Measurements from ENCODE around the gene OXCT2.

The OXCT2 gene

GRCh38 chr1:39720094-39720999 is 50.8 kb downstream of the OXCT2 start:
- Histone ChIP-seq H3F3A (ENCODE audit: insufficient read depth, low read length) (peaks cover 5% of the 10 kb centered on the region; the same call in 1 of the 2 replicates), H3K27me3 (replicated peaks; ENCODE audit: insufficient read depth, low read length) (no peaks in the 10 kb centered on the region), H3K27ac (ENCODE audit: low read length) (peak overlapping the region; percentile 41; the same call in 1 of the 2 replicates), H3K4me2 (ENCODE audit: low read depth, low read length) (peak overlapping the region; percentile 46), H3K4me1 (ENCODE audit: low read length) (peaks cover 5% of the 10 kb centered on the region; the same call in 1 of the 2 replicates), H3K4me3 (ENCODE audit: low read length) (peak overlapping the region; percentile 4; the same call in 1 of the 2 replicates), H3K9ac (ENCODE audit: low read length) (0 out of 2 replicates have a peak overlapping the region, but pooled peaks have one; percentile 13), H4K20me1 (ENCODE audit: insufficient read depth, low read length) (no peaks in the 10 kb centered on the region), H3K9me2 (replicated peaks; ENCODE audit: insufficient read depth, low read length) (no peaks in the 10 kb centered on the region), H3K9me3 (replicated peaks; ENCODE audit: insufficient read depth, low read length) (no peaks in the 10 kb centered on the region), H2AFZ (ENCODE audit: low read length) (peak overlapping the region; percentile 36), H3K36me3 (replicated peaks; ENCODE audit: insufficient read depth, low read length) (no peaks in the 10 kb centered on the region), H3K79me2 (ENCODE audit: low read length) (no peaks in the 10 kb centered on the region)
- TF ChIP-seq EZH2phosphoT487 (IDR thresholded peaks at IDR 0.05; ENCODE audit: low read length) (no peak), CTCF (IDR thresholded peaks at IDR 0.05; ENCODE audit: low read length) (peak; percentile 68), EZH2 (optimal IDR thresholded peaks at IDR 0.05; ENCODE audit: low read depth, low read length) (no peak)
- peak; percentile 81 for DNase-seq
